NCI-H2081 treated with DMSO at 0.1 percent for 48 hours (cell line): Measurements from ENCODE around the gene INPP5A.

Source experiments
- DNase-seq: peaks from one replicate; lab custom pipeline; 2025; lab: John Stamatoyannopoulos, UW

Gene INPP5A

DNA sequence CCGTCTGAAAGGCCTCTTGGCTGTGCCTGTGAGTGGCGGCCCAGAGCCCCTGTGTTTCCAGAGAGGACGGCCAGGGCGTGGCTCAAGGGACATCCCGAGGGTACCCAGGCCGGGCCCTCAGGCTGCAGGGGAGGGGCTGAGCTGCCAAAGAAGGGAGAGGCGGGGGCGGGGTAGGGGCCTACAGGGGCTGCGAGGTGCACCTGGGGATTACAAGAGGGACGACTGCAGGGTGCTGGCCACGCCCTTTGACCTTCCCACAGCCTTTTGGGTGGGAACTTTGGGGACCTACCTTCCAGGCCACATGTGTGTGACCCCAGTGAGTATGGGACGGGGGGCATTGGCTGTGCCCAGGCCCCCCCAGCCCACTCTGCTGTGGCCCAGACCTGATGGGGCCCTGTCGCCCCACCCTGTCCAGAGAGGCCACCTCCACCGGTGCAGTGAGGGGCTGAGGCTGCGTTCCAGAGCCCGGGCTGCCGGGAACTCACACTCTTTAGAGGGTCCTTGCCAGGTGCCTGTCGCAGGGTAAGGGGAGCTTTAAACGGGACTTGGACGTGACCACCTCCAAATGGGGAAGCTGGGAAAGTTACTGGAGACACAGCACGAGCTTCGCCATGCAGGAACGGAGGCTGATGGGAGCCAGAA is 267.3 kb downstream of the INPP5A start:
- no peak for DNase-seq

DNA sequence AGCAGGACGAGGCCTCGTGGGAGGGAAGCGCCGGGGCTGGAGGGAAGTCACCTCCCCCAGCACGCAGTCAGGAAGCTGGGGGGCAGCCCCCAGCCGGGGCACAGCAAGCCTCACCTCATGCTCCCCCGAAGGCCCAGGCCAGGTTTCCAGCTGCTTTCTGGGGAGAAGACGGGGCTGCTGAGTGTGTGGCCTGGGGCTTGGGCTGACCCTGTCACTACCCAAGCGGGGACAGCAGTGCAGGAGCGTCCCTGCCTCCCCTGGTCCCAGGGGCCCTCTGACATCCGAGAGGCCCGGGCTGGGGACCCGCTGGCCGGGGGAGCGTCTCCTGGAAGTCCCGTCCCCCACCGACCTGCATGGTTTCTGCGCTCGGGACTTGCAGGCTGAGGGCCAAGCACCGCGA is 268.0 kb downstream of the INPP5A start:
- DNase-seq = no peak

DNA sequence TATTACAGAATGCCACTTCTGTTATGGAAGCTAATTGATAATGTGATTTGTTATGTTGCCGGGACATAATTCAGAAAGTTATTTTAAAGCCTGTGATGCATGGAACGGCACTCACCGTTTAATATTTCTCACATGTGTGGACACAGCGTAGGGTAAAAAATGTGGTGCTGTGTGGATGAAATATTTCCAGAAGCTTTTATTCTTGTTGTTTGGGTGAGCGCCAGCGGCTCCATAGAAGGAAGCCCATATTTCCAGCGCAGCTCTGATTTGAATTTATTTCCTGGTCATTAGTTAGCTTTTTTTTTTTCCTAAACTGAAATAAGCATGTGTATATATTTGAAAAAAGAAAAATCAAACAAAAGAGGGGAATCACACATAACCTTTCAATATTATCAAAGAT is 268.5 kb downstream of the INPP5A start:
- DNase-seq = no peak

DNA sequence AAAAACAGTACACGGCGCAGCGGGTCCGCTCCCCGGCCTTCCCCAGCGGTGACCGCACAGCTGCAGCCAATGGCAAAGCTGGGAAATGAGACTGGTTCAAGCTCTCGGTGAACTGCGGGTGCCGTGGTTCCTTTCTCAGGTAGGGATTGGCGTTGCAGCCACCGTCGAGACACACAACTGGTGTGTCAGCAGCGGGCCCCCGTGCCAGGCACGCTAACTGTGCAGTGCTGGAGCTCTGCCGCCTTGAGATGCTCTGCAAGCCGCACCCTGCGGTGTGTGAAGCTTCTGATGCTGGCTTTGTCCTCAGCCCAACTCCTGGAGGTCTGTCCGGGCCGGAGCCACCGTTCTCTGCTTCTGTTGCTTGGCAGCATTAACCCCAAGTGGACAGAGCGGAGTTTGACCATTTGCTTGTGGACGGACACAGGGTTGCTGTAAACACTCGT is 269.0 kb downstream of the INPP5A start:
- DNase-seq = no peak

DNA sequence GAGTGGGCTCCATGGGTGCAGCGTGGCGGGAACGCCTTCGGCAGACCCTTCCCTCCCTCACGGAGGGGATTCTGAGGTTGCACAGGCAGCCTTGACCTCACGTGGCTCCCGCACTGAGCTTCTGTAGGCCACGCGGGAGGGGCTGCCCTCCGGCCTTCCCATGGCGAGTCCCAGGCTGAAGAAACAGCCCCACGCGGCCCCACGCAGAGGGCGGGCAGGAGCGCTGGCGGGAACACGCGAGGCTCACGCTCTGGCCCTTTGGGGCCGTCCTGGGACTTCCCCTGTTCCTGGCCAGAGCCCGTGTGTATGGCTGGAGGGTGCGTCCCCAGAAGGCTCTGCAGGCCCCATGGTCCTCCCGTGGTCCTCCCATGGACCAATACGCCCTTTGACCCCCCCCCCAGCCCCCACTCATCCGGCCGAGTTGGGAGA is 270.0 kb downstream of the INPP5A start:
- DNase-seq = no peak

DNA sequence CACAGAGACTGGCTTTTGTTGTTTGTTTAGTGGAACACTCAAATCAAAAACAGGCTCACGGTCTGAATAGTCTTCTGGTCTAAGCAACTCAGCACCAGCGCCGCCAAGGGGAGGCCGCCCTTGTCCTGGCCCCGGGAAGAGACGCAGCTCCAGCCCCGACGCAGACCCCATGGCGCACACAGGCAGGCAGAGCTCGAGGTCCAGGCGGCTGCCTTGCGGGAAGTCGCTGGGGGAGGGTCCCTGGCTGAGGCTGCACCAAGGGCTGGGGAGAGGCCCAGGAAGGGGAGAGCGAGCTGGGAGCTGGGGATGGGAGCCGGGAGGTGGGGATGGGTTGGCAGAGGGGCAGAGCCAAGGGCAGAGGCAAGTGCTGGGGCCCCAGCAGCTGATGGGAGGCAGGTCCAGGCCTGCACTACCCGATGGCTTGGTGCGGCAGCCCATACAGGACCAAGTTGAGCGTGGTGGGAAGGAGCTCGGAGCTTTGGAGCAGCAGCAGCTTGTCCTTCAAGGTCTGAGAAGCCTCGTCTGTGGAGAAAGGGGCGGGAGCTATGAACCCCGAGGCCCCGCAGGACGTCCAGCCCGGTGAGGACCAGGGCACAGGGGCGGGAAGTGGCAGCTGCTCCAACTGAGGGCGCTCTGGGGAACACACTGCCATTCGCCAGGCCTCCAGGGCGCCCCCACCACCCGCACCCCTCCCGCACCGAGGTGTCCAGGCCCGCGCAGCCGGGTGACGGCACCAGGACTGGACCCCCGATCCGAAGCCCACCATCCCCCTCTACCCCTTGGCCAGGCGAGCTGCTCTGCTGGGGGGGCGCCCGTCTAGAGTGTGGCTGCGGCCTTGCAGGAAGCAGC is 271.0 kb downstream of the INPP5A start:
- DNase-seq = no peak

DNA sequence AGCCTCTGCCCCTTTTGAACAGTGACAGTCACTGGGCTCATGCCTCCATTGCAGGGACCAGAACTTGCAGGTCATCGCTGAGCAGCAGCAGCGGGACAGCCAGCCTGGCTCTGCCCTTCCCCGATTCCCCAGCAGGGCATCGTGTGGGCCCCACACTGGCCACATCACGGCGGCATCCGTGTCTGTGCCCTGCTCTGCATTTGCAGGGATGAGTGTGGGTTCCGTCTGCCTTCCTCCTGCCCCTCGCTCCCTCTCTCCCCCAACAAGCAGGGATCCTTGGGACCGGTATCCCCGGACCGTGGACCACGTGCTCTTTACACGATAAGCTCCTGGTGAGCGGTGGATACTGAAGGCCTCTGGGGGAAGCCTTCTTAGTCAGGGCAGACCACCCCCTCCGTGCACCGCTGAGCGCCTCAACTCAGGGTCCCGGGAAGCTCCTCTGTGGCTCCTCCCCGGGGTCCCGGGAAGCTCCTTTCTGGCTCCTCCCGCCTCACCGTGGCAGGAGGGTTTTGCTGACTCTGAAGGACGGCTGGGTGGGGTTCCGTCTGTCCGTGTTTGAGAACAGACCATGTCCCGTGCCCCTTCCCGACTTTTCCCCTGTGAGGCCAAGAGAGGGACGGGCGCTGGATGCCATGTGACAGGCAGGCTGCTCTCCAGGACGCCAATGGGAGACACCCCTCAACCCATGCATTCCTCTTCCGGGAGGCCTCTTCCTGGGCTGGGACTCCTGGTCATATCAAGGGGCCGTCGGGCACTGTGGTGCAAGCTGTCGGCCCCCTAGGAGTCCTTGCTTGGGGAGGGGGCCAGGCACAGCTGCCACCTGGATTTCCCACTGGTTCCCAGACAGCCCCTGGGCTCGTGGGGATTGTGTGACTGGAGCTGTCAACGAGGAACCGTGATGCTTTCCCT is 271.9 kb downstream of the INPP5A start:
- DNase-seq = no peak

DNA sequence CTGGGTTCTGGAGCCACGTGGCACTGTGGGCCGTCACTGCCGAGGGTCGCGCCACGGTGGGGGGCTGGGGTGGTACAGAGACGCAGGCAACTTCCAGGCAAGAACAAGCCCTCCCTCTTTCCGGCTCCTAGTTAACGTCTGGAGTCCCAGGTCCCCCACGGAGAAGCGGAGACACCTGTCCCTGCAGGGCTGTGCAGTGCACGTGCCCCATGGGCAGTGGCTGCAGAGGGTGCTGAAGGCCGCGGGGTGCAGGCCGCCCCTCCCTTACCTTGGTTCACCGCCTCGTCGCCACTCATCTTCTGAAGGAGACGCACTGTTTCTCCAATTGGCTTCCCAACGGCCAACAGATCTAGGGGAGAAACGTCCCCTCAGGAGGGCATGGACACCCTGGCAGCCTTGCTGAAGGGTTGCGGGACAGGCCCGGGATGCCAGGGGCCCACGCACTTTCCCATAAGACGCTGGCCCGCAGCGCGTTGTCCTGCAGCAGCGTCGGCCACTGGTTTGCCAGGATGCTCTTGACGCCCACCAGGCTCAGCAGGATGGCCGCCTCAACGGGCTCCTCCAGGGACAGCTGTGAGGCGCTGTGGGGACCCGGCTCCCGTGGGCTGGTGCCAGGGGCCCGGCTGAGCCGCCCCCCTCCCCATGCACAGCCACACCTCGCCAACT is 272.7 kb downstream of the INPP5A start:
- DNase-seq = no peak

DNA sequence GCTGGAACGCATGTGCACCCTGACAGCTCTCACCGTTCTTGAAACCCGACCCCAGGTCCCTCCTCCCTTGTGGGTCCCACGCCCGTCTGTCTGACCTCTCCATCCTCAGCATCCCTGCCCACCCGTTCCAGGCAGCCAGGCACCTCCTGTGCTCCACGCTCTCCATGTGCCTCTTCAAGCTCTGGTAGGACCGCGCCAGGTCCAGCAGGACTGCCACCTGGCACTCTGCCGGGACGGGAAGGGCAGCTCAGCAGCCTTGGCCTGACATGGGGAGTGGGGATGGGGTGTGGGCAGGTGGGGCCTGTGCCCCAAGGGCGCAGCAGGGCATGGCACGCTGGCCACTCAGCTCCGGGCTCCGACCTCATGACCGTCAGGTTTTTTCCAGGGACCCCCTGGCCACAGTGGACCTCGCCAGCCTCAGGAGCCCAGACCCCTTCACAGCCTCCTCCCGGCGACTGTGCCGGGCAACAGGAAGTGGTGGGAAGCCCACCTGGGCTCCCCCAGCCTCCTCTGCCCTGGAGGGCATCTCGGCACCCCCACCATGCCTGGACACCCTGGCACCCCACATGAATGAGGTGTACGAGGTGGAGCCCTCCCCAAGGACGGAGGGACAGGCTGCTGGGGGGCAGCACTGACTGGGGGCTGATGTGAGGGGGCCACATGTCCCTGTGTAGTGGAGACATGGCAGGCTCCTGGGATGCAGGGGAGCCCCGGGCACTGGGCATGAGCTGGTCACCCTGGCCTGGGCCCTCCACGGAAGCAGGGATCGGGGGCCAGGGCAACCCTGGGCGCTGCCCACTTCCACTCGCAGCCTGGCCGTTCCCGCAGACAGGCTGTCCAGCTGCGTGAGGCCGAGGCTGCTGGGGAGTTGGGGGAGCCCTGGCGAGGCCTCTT is 273.5 kb downstream of the INPP5A start:
- no peak for DNase-seq

DNA sequence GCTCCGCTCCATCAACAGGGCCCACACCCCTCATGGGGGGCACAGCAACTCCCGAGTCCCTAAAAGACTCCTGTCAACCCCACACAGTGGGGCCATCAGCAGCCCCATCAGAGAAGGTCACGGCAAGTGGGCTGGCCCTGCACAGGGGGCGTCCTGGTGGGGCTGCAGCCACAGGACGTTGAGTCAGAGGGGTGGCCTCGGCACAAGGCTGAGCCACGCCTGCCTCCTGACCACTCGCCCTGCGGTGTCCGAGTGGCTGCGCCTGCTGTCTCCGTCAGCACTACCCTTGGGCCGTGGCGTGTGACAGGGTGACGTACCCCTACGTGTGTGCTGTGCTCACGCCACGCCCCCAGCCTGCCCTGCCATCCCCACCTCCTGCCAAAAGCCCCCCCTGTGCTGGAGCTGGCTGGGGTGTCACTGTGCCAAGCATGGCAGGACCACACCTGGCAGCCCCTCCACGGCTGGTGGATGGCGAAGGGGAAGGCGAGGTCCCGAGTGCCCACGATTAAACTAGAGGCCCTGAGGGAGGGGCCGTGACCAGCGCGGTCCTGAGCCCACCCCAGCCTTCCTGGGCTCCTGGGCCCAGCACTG is 274.4 kb downstream of the INPP5A start:
- no peak for DNase-seq

DNA sequence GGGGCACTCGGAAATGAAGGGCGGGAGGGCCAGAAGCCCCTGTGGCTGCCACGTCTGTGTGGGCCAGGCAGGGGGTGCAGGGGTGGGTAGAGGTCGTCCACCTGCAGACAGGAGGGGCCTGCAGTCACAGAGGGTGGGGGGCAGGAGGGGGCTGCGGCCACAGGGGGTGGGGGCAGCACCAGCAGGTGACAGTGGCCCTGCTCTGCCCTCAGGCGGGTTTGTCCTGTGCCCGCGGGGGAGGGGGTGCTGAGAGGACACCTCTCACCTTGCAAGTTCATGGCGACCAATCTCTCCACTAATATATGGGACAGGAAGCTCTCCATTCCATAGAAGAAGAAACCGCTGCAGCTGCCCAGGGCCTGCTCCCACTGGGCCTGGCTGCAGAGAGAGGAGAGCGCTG is 274.9 kb downstream of the INPP5A start:
- DNase-seq = no peak

DNA sequence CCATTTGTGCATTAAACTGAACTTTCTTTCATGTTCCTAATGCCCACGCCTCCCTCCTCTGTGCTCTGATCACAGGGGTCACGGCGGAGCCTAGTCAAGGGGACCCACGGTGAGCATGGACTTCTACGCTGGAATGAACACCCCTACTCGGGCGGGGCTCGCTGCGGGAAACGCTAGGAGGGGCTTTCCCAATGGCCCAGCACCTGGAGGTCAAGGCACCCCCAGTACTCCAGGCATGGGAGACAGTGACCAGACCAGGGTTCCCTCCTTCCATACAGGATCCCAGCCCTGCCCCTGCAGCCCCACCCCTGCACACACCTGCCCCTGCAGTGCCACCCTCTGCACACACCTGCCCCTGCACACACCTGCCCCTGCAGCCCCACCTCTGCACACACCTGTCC is 275.4 kb downstream of the INPP5A start:
- DNase-seq = no peak

DNA sequence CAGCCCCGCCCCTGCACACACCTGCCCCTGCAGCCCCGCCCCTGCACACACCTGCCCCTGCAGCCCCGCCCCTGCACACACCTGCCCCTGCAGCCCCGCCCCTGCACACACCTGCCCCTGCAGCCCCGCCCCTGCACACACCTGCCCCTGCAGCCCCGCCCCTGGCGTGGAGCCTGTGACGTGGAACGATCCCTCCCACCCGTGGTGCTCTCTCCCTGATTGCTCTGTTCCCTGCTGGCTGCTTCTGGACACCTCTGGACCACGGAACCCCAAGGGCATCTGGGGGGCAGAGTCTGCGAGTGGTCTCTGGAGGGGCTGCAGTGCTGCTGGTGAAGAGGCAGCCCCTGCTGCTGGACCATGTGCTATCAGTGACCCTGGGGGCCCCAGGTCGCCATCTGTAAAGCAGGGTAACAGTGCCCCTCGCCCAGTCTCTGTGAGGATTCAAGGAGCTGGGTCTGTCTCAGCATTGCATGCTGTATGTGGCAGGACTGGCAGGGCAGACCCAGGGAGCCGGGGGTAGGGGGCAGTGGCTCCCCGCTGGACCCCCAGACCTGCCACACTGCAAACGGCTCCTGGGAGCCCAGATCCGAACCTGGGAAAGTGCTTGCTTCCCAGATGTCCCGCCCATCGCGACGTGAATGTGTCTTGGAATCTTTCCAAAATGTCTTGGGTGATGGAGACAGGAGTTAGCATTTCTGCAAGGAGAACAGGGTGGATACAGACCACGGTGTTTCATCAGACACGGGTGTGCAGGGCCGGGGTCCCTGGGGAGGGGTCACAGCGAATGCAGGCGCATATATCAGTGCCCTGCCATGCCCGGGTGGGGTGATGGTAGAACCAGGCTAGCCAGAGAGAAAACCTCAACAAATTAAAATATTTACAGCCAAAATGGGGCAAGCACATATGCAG is 276.2 kb downstream of the INPP5A start:
- no peak for DNase-seq

DNA sequence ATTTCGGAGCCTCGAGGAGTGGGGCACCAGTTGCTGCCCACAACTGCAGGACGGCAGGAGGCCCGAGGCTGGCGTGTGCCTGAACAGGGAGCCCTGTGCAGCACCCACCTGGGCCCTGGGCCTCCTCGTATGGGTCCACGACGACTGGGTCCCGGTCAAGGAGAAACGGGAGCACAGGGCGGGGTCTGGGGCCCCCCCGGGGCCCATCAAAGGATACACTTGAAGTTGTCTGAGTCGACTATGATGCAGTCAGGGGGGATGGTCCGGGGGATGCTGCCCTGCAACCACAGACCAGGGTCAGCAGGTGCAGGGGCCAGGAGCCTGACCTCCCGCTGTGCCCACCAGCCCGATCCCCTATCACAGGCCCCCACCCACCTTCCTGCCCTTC is 276.9 kb downstream of the INPP5A start:
- DNase-seq = no peak

DNA sequence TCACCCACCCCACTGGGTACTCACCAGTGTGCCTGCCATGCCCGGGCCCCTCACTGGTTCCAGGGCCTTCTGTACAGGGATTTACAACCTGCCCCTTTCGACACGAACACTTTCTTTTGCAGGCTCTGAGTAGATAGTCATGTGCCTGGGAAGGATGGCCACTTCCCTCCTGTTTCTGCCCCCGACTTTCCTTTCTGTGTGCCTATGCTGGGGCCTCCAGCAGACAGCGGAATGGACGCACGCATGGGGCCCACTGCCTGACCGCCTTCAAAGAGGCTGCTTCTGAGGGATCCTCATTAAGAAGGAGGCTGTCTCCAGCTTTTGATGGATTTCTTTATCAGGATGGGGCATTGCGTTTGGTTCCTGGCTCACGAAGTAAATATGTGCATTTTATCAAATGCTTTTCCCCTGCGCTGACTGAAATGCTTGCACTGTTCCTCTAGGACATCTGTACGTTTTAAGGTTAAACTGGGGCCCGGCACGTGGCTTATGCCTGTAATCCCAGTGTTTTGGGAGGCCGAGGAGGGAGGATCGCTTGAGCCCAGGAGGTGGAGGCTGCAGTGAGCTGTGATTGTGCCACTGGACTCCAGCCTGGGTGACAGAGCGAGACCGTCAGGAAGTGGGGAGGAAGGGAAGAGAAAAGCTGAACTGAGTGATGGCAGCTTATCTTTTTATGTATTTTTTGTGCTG is 277.7 kb downstream of the INPP5A start:
- DNase-seq = no peak

DNA sequence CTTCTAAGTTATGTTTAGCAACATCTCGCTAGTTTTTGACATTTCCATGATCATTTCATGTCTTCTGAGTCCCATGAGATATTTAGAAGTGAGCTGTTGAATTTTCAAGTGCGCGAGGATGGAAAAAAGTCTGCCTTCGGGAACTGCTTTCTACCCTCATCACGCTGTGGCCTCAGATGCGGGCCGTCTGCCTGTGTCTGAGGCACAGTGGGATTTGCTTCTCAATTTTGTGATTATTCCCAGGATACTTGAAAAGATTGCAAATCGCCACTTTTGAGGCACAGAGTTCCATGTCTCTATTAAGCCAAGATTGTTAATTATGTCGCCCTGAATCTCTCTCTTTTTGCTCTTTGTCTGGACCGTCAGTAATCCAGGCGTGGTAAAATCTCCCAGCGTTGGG is 279.1 kb downstream of the INPP5A start:
- DNase-seq = no peak

DNA sequence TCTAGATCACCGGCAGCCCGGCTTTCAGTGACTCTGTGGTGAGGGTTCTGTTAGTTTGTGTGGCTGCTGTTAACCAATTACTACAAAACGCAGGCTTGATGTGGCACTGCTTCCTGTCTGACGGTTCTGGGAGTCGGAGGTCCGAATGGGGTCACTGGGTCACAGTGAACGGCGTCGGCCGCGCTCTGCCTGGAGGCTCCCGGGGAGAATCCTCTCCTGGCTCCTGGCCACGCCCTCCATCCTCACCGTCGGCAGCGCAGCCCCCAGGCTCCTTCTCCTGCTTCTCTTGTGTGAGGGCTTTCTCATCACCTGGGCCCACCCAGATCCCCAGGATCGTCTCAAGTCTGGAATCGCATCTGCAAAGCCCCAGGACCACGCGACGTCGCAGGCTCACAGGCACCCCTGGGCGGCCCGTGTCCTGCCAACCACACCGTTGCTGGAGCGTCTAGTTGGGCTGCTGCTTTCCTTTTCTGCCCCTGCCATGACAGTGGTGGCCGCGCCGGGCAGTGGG is 280.2 kb downstream of the INPP5A start:
- DNase-seq = no peak

DNA sequence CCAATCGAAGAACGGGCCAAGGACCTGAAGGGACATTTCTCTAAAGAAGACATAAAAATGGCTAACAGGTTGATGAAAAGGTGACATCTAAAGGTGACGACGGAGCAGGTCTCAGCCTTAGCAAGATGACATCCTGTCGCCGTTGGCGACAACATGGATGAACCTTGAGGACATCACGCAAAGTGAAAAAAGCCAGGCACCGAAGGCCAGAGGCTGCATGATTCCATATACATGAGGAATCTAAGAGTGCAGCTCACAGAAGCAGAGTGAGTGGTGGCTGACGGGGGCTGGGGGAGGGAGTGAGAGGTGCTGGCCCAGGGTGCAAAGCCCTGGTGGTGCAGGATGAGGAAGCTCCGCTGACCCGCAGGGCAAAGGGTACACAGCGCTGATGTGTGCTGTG is 282.5 kb downstream of the INPP5A start:
- DNase-seq = no peak
